Measurements from ENCODE around the gene CANT1.
"Not testable (repeated sequence)": the region's sequence is repeated elsewhere in the genome, so short reads cannot be mapped to it uniquely, and the experiment has no call there.

GRCh38 chr17:78945455-78945854 lies 64.1 kb downstream of the CANT1 start:
- TF ChIP-seq SRF, SIN3A (IDR thresholded peaks at IDR 0.05; ENCODE audit: low read depth): not testable (repeated sequence)

All from HCT116 (cell line).